Mucosa of descending colon (tissue), 3 donors: Measurements from ENCODE around the gene AK9. TPM values are rescaled to one million over a fixed set of nuclear protein-coding genes. Genes with fewer than 3 reads are reported as not detected.
"Not testable (repeated sequence)": the region's sequence is repeated elsewhere in the genome, so short reads cannot be mapped to it uniquely, and the experiment has no call there.

Source experiments
- ATAC-seq: fragments of 200-7000 bp; cut with Tn5 transposase; one replicate; pipeline ENCODE4 v1.9.1; 2020; ENCODE audit warnings: mild to moderate bottlenecking, moderate library complexity
- DNase-seq, 3 donors: peaks; one replicate each; pipeline ENCODE4 v3.0.0-alpha.2; 2020
- H3K36me3 ChIP-seq: fragments of 200-600 bp; one replicate; pipeline ENCODE4 v1.8.0; 2021; ENCODE audit warnings: low read depth, mild to moderate bottlenecking
- H3K4me1 ChIP-seq: fragments of 200-600 bp; one replicate; pipeline ENCODE4 v1.8.0; 2021; ENCODE audit warnings: low read depth, mild to moderate bottlenecking
- H3K4me3 ChIP-seq: fragments of 200-600 bp; one replicate; pipeline ENCODE4 v1.8.0; 2021; ENCODE audit warnings: mild to moderate bottlenecking
- H3K9me3 ChIP-seq: fragments of 200-600 bp; one replicate; pipeline ENCODE4 v1.8.0; 2021; ENCODE audit warnings: mild to moderate bottlenecking
- intact Hi-C, 2 donors: fragments of 100-400 bp; cut with DNase I in 1 of 2; cut with micrococcal nuclease in 1 of 2; formaldehyde crosslinking; loops; one replicate each; pipeline versions ENCODE4 v1.11.0 to v1.11.1; 2022; cut with DNase I, micrococcal nuclease
- total RNA-seq, 3 donors: library from RNA; stranded (reverse); fragmentation: NEBNext Ultra II Directional in 2 of 3; extraction: Animal tissue kit (Norgen Biotek cat#: 25700) in 2 of 3; gene quantifications; one replicate each; pipeline versions ENCODE4 v1.2.1 to v1.2.4, GENCODE V29; 2021 to 2023
- TF ChIP-seq, protein P1 (sequence below): fragments of 200-600 bp; IDR thresholded peaks from one replicate; pipeline ENCODE4 v1.8.0; 2022; ENCODE audit warnings: antibody characterized with exemption, mild to moderate bottlenecking
- donor health status: DM: no; HTN: no; CAD: no; lungs with moderate emphysema.
- donor health status: DM: no; HTN: no; CAD: no.
- donor health status: DM: no; HTN: yes; CAD: no.

Gene AK9
- total RNA-seq, 3 donors from 2014 or later, result 7.2 to 15.0 (median 10.9) TPM

GRCh38 chr6:109717971-109718370 lies 27.0 kb upstream of the AK9 start:
- TF ChIP-seq, protein P1, sequence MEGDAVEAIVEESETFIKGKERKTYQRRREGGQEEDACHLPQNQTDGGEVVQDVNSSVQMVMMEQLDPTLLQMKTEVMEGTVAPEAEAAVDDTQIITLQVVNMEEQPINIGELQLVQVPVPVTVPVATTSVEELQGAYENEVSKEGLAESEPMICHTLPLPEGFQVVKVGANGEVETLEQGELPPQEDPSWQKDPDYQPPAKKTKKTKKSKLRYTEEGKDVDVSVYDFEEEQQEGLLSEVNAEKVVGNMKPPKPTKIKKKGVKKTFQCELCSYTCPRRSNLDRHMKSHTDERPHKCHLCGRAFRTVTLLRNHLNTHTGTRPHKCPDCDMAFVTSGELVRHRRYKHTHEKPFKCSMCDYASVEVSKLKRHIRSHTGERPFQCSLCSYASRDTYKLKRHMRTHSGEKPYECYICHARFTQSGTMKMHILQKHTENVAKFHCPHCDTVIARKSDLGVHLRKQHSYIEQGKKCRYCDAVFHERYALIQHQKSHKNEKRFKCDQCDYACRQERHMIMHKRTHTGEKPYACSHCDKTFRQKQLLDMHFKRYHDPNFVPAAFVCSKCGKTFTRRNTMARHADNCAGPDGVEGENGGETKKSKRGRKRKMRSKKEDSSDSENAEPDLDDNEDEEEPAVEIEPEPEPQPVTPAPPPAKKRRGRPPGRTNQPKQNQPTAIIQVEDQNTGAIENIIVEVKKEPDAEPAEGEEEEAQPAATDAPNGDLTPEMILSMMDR, result no peak
- Histone ChIP-seq H3K4me3 (no peak overlapping the region), H3K4me1 (no peaks in the 10 kb centered on the region), H3K9me3 (no peaks in the 10 kb centered on the region), H3K36me3 (no peaks in the 10 kb centered on the region)
- ATAC-seq (no peak), DNase-seq (no peak)
- intact Hi-C loops, result no loop called here

- Histone ChIP-seq H3K9me3 (no peaks in the 10 kb centered on the region), H3K4me3 (no peak overlapping the region), H3K4me1 (no peaks in the 10 kb centered on the region), H3K36me3 (no peaks in the 10 kb centered on the region)
- TF ChIP-seq, protein P1, result no peak
- no peak for DNase-seq
- no peak for ATAC-seq
- intact Hi-C loops, result no loop called here
Observed at GRCh38 chr6:109715616-109716015, 24.6 kb upstream of the AK9 start.

- no peak for DNase-seq
- ATAC-seq, result no peak
- Histone ChIP-seq H3K4me1 (no peaks in the 10 kb centered on the region), H3K9me3 (no peaks in the 10 kb centered on the region), H3K36me3 (no peaks in the 10 kb centered on the region), H3K4me3 (no peak overlapping the region)
- TF ChIP-seq, protein P1, result no peak
- intact Hi-C loops, result no loop called here
Observed at GRCh38 chr6:109714611-109715010, 23.6 kb upstream of the AK9 start.

DNA sequence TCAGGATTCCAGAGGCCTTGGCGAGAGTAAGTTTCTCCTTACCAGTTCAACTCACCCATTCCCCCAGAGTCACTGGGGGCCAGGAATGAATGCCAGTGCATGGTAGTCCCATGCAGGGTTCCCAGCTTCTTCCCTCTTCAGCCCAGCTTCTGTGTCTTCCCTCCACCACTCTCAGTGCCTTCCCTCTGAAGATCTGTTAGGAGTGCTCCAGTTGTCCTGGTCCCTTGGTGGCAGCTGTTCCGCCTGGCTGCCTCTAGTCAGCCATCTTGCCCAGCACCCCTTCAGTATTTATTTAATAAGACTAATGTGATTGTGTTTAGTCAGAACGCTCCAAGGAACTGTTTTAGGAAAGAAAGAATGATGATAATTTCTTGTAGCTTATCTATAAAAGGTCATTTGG lies 23.2 kb upstream of the AK9 start:
- ATAC-seq (no peak), DNase-seq (no peak)
- Histone ChIP-seq H3K36me3 (no peaks in the 10 kb centered on the region), H3K4me3 (no peak overlapping the region), H3K4me1 (no peaks in the 10 kb centered on the region), H3K9me3 (no peaks in the 10 kb centered on the region)
- TF ChIP-seq, protein P1, result no peak
- intact Hi-C loops, result no loop called here

GRCh38 chr6:109713097-109713496 lies 22.1 kb upstream of the AK9 start:
- ATAC-seq (no peak), DNase-seq (no peak)
- H3K36me3 ChIP-seq, result no peaks in the 10 kb centered on the region
- intact Hi-C loops, result no loop called here
- H3K4me3 ChIP-seq, result no peak overlapping the region
- TF ChIP-seq, protein P1, result no peak
- no peaks in the 10 kb centered on the region for H3K4me1 ChIP-seq
- no peaks in the 10 kb centered on the region for H3K9me3 ChIP-seq

DNA sequence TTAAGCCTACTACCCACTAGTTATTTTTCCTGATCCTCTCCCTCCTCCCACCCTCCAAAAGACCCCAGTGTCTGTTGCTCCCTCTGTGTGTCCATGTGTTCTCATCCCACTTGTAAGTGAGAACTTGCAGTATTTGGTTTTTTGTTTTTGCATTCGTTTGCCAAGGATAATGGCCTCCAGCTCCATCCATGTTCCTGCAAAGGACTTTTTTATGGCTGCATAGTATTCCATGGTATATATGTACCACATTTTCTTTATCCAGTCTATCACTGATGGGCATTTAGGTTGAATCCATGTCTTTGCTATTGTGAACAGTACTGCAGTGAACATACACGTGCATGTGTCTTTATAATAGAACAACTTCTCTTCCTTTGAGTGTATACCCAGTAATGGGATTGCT lies 17.1 kb upstream of the AK9 start:
- not testable (repeated sequence) for H3K9me3 ChIP-seq, H3K4me1 ChIP-seq, H3K4me3 ChIP-seq, ATAC-seq, DNase-seq, H3K36me3 ChIP-seq
- intact Hi-C loops, result loop anchor here (5.0 to 10.0 kb wide), 2 partner anchors 334 to 687 kb away; no protein-coding TSS in a partner anchor
